ENCODE measurements around the gene CELF4.

- TF ChIP-seq CTCF (IDR thresholded peaks at IDR 0.05) (no peak), POLR2AphosphoS5 (IDR thresholded peaks at IDR 0.05) (no peak), EP300 (IDR thresholded peaks at IDR 0.05) (no peak)
These were observed 129.6 kb downstream of the CELF4 start for GRCh38 chr18:37435996-37436395.

Measured in upper lobe of left lung (tissue), 4 donors.